ENCODE results near the gene ARL15.
"Not testable (repeated sequence)": the region's sequence is repeated elsewhere in the genome, so short reads cannot be mapped to it uniquely, and the experiment has no call there.

The ARL15 gene

GRCh38 chr5:54013556-54014194, 296.7 kb downstream of the ARL15 start:
- DNase-seq = no peak

GRCh38 chr5:54009828-54010227, 300.5 kb downstream of the ARL15 start:
- DNase-seq = no peak

GRCh38 chr5:54009357-54009756, 301.0 kb downstream of the ARL15 start:
- no peak for DNase-seq

GRCh38 chr5:54007827-54008777, 302.3 kb downstream of the ARL15 start:
- DNase-seq = no peak

- no peak for DNase-seq
These were observed 305.7 kb downstream of the ARL15 start for GRCh38 chr5:54004697-54005096.

GRCh38 chr5:54002779-54003178, 307.6 kb downstream of the ARL15 start:
- DNase-seq = no peak

- no peak for DNase-seq
These were observed 308.2 kb downstream of the ARL15 start for GRCh38 chr5:54001976-54002775.

GRCh38 chr5:54000011-54000410, 310.4 kb downstream of the ARL15 start:
- no peak for DNase-seq

GRCh38 chr5:53997736-53998627, 312.4 kb downstream of the ARL15 start:
- DNase-seq = no peak

GRCh38 chr5:53996008-53996407, 314.4 kb downstream of the ARL15 start:
- no peak for DNase-seq

- no peak for DNase-seq
These were observed 316.2 kb downstream of the ARL15 start for GRCh38 chr5:53994148-53994547.

GRCh38 chr5:53991942-53992341, 318.4 kb downstream of the ARL15 start:
- DNase-seq = no peak

GRCh38 chr5:53987101-53987500, 323.3 kb downstream of the ARL15 start:
- DNase-seq = no peak

- no peak for DNase-seq
These were observed 324.6 kb downstream of the ARL15 start for GRCh38 chr5:53985796-53986195.

- DNase-seq = no peak
These were observed 325.4 kb downstream of the ARL15 start for GRCh38 chr5:53984971-53985370.

- no peak for DNase-seq
These were observed 326.6 kb downstream of the ARL15 start for GRCh38 chr5:53983568-53984460.

- DNase-seq = not testable (repeated sequence)
These were observed 328.1 kb downstream of the ARL15 start for GRCh38 chr5:53982319-53982718.

GRCh38 chr5:53980061-53980460, 330.3 kb downstream of the ARL15 start:
- no peak for DNase-seq

GRCh38 chr5:53974021-53974420, 336.4 kb downstream of the ARL15 start:
- no peak for DNase-seq

- no peak for DNase-seq
These were observed 338.1 kb downstream of the ARL15 start for GRCh38 chr5:53972314-53972713.

- no peak for DNase-seq
These were observed 338.8 kb downstream of the ARL15 start for GRCh38 chr5:53971551-53971950.
